Vagina (tissue), 2 donors: ENCODE measurements around the gene MACIR.

Source experiments
- POLR2A ChIP-seq, 2 donors: fragments of 450-650 bp; IDR thresholded peaks; one replicate each; pipeline ENCODE4 v1.6.1; 2017; ENCODE audit warnings: antibody characterized with exemption in 2 of 2, mild to moderate bottlenecking in 2 of 2, moderate library complexity in 2 of 2
- POLR2AphosphoS5 ChIP-seq, 2 donors: sonication (generic); formaldehyde crosslinking; IDR thresholded peaks; one replicate each; pipeline ENCODE4 v1.9.0; 2017; ENCODE audit warnings: antibody characterized with exemption in 2 of 2, mild to moderate bottlenecking in 2 of 2, low read depth in 1 of 2; ENCODE audit not compliant: insufficient read depth in 1 of 2
- TF ChIP-seq, protein P1 (sequence below), 3 experiments: fragments of 450-650 bp in 2 of 3; fragments of 200-600 bp in 1 of 3; sonication (generic) in 1 of 3; IDR thresholded peaks; one replicate each; pipeline ENCODE4 v1.5.1; 2017 to 2019; ENCODE audit warnings: antibody characterized with exemption in 3 of 3, mild to moderate bottlenecking in 2 of 3, moderate library complexity in 2 of 3

DNA sequence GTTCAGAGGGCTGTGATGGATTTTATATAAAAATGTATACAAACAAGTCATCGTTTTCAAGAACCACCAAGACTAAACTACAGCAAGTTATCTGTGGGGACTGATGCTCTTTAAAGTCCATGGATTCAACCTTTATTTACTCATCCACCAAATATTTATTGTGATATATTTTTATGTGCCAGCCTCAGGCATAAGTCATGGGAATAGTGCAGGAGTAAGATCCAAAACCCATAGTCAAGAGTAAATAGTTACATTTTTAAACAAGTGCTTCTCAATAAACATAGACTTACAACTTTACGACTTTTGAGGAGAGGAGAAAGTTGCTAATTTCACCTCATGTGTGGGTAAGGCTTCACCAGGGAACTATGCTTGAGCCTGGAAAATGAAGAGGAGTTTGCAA lies 24.6 kb downstream of the MACIR start:
- TF ChIP-seq, protein P1, sequence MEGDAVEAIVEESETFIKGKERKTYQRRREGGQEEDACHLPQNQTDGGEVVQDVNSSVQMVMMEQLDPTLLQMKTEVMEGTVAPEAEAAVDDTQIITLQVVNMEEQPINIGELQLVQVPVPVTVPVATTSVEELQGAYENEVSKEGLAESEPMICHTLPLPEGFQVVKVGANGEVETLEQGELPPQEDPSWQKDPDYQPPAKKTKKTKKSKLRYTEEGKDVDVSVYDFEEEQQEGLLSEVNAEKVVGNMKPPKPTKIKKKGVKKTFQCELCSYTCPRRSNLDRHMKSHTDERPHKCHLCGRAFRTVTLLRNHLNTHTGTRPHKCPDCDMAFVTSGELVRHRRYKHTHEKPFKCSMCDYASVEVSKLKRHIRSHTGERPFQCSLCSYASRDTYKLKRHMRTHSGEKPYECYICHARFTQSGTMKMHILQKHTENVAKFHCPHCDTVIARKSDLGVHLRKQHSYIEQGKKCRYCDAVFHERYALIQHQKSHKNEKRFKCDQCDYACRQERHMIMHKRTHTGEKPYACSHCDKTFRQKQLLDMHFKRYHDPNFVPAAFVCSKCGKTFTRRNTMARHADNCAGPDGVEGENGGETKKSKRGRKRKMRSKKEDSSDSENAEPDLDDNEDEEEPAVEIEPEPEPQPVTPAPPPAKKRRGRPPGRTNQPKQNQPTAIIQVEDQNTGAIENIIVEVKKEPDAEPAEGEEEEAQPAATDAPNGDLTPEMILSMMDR (IDR thresholded peaks at IDR 0.05) = no peak
- TF ChIP-seq POLR2A (IDR thresholded peaks at IDR 0.05) = no peak
- TF ChIP-seq POLR2AphosphoS5 (IDR thresholded peaks at IDR 0.05; ENCODE audit: insufficient read depth in 1 of 2, low read depth in 1 of 2) = no peak
